ENCODE measurements around the gene TFCP2.
"Not testable (repeated sequence)": the region's sequence is repeated elsewhere in the genome, so short reads cannot be mapped to it uniquely, and the experiment has no call there.

The TFCP2 gene

GRCh38 chr12:51082561-51083125 lies 90.3 kb downstream of the TFCP2 start:
- DNase-seq (ENCODE audit: low read depth in 2 of 2), result peak in 1 of 2 donors; percentile 4

DNA sequence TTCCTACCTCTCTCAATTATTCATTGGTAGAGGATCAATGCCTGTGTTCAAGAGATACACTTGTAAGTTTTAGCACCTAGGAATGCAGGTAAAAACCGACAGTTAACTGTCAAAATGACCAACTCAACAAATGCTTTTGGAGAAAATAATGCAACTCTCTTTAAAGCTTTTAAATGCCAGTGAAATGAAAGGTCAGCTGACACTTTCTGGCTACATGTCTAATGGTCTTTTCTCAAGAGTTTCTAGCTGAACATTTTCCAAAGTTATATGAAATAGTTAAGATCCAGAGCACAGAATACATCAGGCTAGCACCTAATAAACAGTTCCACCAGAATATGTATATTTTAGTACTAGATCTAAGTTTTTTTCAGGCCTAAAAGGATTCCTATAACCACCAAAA lies 91.5 kb downstream of the TFCP2 start:
- DNase-seq (ENCODE audit: low read depth in 2 of 2), result no peak

DNA sequence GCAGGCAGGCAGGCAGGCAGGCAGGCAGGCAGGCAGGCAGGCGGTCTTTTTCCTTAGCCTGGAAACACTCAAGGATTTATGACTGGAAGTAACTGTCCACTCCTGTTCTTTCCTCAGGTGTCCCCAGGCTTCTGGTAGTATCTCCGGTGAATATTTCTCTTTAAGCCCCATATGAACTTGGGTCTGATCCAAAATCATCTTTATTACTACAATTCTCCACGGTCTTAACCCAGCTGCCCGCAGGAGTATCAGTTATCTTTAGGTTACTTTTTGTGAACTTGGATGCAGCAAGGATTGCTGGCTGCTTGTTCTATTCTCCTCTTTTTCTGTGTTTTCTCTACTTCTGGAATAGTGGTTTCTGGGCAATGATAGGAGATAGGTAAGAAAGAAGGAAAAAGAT lies 92.8 kb downstream of the TFCP2 start:
- DNase-seq (ENCODE audit: low read depth in 2 of 2), result no peak

DNA sequence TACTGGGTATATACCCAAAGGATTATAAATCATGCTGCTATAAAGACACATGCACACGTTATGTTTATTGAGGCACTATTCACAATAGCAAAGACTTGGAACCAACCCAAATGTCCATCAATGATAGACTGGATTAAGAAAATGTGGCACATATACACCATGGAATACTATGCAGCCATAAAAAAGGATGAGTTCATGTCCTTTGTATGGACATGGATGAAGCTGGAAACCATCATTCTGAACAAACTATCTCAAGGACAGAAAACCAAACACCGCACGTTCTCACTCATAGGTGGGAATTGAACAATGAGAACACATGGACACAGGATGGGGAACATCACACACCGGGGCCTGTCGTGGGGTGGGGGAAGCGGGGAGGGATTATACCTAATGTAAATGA lies 94.1 kb downstream of the TFCP2 start:
- DNase-seq (ENCODE audit: low read depth in 2 of 2), result not testable (repeated sequence)

- not testable (repeated sequence) for DNase-seq (ENCODE audit: low read depth in 2 of 2)
These were observed 94.6 kb downstream of the TFCP2 start for GRCh38 chr12:51078346-51078745.

- no peak for DNase-seq (ENCODE audit: low read depth in 2 of 2)
These were observed 95.0 kb downstream of the TFCP2 start for GRCh38 chr12:51077930-51078329.

DNA sequence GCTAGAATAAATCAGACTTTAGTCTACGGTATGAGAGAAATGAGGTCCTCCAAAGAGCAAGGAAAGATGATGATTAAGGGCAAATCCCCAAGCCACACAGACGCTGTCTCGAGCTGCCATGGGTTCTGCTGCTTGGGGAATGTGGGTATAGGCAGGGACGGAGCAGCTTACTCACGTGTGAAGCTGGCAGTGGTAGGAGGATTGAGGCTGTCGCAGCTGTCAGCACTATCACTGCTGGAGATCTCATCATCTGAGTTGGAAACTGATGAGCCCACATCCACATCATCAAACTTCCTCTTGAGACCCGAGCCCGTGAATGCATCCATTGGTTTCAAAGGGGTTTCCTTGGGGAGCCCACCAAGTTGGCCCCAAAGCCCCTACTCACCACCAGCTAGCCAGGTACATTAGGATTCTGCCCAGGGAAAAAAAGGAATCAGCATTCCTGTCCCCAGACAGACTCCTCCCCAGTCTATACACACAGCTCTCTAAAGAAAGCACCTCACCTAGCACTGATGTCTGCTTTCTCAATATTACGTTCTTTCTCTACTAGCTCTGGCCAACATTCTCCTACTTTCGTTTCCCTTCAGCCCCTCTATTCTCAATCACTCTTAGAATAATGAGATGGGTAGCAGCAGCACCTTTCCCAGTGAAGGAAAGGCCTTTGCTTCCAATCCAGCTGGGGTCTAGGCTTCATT lies 96.6 kb downstream of the TFCP2 start:
- peak; percentile 2 to 17 for DNase-seq (ENCODE audit: low read depth in 2 of 2)

- no peak for DNase-seq (ENCODE audit: low read depth in 2 of 2)
These were observed 97.5 kb downstream of the TFCP2 start for GRCh38 chr12:51075390-51075789.

DNA sequence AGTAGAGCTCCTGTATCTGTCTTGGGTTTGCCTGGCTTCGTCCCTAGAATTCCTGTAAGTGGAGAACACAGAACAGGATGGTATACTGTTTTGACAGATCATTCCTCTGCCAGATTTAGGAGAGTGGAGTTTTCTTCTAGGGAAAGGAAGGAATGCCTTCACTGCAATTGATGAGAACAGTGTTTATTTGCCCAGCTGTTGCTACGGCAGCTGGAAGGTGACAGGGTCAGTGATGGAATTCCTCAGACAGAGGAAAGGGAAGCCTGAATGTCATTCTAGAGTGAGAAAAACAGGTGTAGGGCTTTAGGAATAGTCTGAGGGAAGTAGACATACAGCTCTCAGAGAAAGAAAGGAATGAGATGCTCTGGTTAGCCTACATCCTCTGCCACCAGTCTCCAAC lies 101.3 kb downstream of the TFCP2 start:
- DNase-seq (ENCODE audit: low read depth in 2 of 2), result no peak

GRCh38 chr12:51070004-51070403 lies 102.9 kb downstream of the TFCP2 start:
- no peak for DNase-seq (ENCODE audit: low read depth in 2 of 2)

GRCh38 chr12:51067771-51068170 lies 105.2 kb downstream of the TFCP2 start:
- DNase-seq (ENCODE audit: low read depth in 2 of 2), result no peak

DNA sequence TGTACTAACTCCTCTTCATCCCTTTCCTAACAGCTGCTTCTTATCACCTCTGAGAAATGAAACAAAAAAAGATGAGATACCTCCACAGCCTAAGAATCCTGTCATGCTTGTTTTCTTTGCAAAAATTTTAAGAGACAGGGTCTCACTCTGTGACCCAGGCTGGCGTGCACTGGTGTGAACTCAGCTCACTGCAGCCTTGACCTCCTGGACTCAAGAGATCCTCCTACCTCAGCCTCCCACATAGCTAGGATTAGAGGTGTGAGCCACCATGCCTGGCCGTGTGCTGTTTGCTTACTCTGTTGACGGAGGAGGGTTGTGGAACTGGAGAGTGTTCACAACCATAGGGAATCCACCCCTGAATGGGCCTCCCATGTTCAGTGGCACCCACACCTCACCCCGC lies 105.7 kb downstream of the TFCP2 start:
- DNase-seq (ENCODE audit: low read depth in 2 of 2), result no peak

DNA sequence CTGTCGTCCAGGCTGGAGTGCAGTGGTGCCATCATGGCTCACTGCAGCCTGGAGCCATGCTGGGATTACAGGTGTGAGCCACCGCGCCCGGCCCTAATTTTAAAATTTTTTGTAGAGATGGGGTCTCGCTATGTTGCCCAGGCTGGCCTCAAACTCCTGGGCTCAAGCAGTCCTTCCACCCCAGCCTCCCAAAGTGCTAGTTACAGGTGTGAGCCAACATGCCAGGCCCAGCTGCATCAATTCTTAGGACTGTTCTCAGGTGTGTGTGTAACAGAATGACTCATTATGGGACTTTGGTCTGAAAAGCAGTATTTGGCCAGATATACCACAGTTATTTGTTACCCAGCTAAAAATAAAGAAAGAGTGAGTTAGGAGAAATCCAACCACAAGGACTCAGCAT lies 107.4 kb downstream of the TFCP2 start:
- DNase-seq (ENCODE audit: low read depth in 2 of 2), result no peak

DNA sequence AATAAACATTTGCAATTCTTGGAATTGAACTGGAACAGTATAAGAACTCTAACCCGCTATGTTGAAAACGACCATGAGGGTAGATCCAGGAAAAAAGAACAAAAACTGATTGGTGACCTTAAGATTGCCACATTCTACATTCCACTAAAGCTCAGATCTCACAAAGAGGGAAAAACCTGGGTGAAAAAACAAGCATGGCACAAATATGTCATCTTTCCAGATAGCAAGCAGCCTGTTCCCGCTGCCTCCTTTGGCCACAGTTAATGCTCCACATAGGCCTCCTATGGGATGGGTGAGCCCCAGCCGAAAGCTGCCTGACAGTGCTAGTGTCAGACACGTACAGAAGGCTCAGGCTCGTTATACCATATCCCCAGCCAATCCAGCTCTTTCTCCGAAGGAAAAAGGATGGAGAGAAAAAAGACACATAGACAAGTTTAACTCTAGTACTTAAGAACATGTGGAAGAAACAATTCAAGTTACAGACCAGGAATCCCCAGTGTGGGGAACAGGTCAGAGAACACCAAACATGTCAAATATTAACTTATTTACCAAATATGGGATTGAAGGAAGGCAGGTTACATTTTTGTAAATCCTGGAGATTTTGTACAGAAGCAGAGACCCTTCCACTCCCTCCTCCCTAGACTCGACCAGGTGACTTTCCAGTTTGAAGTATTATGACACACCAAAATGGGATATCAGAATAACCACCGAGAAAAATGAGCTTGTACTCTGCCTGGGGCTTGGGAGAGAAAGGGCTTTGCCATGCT lies 110.1 kb downstream of the TFCP2 start:
- DNase-seq (ENCODE audit: low read depth in 2 of 2), result no peak

DNA sequence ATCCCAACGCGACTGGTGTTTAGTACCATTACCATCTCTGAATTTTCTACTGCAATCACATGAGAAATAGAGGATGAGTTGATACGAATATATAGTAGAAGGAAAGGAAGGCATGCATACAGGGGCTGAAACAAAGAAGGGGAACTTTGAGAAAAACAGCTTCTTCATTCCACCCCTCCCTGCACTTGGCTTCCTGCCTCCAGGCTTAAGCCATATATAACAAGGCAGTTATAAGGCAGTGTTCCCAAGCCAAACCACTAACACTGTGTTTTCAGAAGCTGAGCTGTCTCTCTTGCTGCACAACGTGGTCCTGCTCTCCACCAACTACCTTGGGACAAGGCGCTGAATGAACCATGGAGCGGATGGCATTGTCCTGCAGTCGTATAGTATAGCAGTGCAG lies 113.8 kb downstream of the TFCP2 start:
- no peak for DNase-seq (ENCODE audit: low read depth in 2 of 2)

DNA sequence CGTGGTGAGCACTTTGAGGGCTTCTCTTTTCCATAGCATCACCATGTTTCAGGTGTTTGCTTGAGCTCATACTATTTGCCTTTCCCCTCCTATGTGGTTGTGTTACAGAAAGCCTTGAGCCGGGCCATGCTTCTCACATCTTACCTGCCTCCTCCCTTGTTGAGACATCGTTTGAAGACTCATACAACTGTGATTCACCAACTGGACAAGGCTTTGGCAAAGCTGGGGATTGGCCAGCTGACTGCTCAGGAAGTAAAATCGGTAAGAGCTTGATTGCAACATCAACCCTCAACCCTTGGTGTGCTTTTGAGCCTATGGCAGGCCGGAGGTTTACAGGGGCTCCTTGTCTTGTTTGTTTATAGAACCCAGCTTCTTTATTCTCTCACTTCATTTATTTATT lies 116.7 kb downstream of the TFCP2 start:
- DNase-seq (ENCODE audit: low read depth in 2 of 2), result no peak

DNA sequence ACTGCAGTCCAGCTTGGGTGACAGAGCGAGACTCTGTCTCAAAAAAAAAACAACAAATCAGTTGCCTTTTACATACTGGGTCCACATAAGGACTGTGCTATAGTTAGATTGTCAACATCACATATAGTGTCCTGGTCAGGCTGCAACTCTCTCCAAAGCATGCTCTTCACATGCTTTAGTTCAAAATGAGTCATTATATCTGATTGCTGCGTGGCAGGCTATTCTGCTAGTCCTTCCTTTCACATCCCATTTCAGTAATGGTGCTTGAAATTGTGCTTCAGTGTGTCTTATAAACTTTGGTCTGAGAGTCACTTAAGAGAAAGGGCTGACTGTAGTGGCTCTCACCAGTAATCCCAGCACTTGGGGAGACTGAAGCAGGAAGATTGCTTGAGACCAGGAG lies 117.9 kb downstream of the TFCP2 start:
- DNase-seq (ENCODE audit: low read depth in 2 of 2), result no peak

- no peak for DNase-seq (ENCODE audit: low read depth in 2 of 2)
These were observed 121.1 kb downstream of the TFCP2 start for GRCh38 chr12:51051787-51052186.

- DNase-seq (ENCODE audit: low read depth in 2 of 2), result no peak
These were observed 123.4 kb downstream of the TFCP2 start for GRCh38 chr12:51049525-51049924.

GRCh38 chr12:51048661-51049251 lies 124.2 kb downstream of the TFCP2 start:
- no peak for DNase-seq (ENCODE audit: low read depth in 2 of 2)

DNA sequence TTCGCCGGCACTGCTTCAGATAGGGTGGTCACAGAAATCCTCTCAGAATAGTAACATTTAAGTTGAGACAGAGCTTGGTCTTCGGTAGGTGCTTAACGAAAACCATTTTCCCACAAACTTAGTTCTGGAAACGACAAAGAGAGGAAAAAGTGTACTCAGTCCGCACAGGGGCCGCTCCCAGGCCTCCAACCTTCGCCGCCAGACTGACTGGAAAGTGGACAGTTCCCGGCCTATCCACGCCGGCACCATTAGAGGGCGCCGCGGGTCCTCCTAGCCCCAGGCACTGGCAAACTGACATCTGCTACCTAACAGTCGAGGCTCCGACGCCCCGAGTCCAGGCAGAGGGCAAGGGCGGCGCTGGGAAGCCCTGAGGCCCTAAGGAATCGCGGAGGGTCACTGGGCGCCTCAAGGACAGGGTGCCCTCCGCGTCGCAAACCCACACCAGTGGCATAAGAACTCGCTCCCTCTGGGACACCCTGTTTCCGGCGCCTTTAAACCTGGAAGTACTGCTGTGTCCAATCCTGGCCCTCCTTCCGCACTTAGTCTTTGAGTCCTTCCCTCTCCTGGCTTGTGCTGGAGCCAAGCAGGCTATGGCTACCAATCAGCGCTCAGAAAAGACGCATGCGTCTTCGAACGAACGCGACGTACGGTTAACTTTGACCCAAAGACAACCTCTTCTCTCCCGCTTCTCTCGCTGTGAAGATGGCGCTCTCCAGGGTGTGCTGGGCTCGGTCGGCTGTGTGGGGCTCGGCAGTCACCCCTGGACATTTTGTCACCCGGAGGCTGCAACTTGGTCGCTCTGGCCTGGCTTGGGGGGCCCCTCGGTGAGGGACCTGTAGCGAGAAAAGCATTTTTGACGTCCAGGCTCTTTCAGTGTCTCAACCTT lies 125.0 kb downstream of the TFCP2 start, which contains the start of gene LETMD1:
Gene LETMD1, plus strand, starts transcription at position 673 of the 886 bp plus-strand sequence. Its CDS starts 30 bp downstream, at position 703.
- peak; percentile 83 to 84 for DNase-seq (ENCODE audit: low read depth in 2 of 2)

Data from stimulated activated CD4-positive, alpha-beta T cell treated with anti-CD3 and anti-CD28 coated beads, Interleukin-4, amount 100 ng/mL, for 48 hours (primary cell).